Measurements from ENCODE around the gene ARL2. TPM values are rescaled to one million over a fixed set of nuclear protein-coding genes. Genes with fewer than 3 reads are reported as not detected.

Gene ARL2
- polyA plus RNA-seq, 3 donors = 34.3 to 40.4 (median 34.4) TPM

DNA sequence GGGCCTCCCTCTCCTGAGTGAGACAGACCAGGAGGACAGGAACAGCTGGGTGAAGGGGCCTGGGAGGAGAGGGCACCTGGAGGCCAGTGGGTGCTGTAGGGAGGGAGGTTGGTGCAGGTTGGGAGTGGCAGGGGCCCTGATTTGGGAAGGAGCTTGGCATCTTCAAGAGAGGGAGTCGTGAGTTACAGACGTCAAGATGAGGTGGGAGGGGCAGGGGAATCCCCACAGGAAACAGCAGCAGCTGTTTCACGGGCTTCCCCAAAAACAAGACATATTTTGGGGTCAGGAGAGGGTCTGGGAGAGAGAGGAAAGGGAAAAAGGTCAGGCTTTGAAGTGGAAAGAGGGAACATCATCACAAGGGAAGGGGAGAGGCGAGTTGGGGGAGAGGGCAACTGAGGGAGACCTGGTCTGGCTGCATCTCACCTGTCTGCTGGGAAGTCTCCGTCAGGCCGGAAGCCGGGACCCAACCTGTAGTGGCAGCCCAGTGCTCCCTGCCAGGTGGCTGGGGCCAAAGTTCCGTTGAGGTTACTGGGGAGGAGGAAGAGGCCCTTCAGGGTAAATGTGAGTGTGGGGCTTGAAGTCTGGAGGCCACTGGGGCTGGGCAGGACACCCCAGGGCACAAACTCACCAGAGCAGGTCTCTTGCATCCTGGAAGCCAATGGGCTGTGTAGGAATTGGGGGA, 40.0 kb downstream of the ARL2 start:
- Histone ChIP-seq H4K20me1 (ENCODE audit: insufficient read depth, low read length) (no peaks in the 10 kb centered on the region), H3K4me3 (replicated peaks in 1 of 3; ENCODE audit: low read depth in 2 of 3, low read length in 3 of 3) (no peak overlapping the region), H3K4me1 (ENCODE audit: control insufficient read depth in 1 of 2, insufficient read depth in 2 of 2, low read length in 2 of 2) (peaks cover 3 to 9% of the 10 kb centered on the region in 2 donors), H3K9me3 (replicated peaks in 1 of 2; ENCODE audit: control insufficient read depth in 1 of 2, insufficient read depth in 1 of 2, low read length in 2 of 2) (no peaks in the 10 kb centered on the region), H3K27ac (ENCODE audit: low read depth in 1 of 2, low read length in 2 of 2) (no peak overlapping the region), H3K79me2 (ENCODE audit: insufficient read depth, low read length) (no peaks in the 10 kb centered on the region), H3K4me2 (replicated peaks; ENCODE audit: extremely low read depth, low read length, poor library complexity, severe bottlenecking) (no peak overlapping the region), H2AFZ (ENCODE audit: insufficient read depth, low read depth, low read length, poor library complexity, severe bottlenecking) (no peak overlapping the region), H3K9ac (ENCODE audit: insufficient read depth, low read length, poor library complexity, severe bottlenecking) (no peak overlapping the region), H3K27me3 (ENCODE audit: control insufficient read depth in 2 of 2, insufficient read depth in 2 of 2, low read length in 2 of 2) (no peaks in the 10 kb centered on the region), H3K36me3 (replicated peaks in 1 of 2; ENCODE audit: control insufficient read depth in 1 of 2, insufficient read depth in 2 of 2, low read length in 2 of 2) (no peaks in the 10 kb centered on the region)
- Mint-ChIP-seq H3K4me1 (peaks cover 15% of the 10 kb centered on the region), H3K4me3 (no peak overlapping the region), H3K27me3 (ENCODE audit: low read depth in 3 of 3) (peaks cover 3 to 7% (median 5%) of the 10 kb centered on the region in 3 donors), H3K27ac (peak overlapping the region in 3 of 7 donors; percentile 25 to 66 (median 31)), H3K36me3 (no peaks in the 10 kb centered on the region), H3K9me3 (peaks cover 0 to 2% (median 0%) of the 10 kb centered on the region in 7 donors)
- 9% methylated on average over 7 of the region's 8 CpGs for WGBS (ENCODE audit: insufficient coverage)
- TF ChIP-seq CTCF (IDR thresholded peaks at IDR 0.05) = no peak
- peak in 1 of 3 donors; percentile 41 for DNase-seq
- intact Hi-C loops (cut with micrococcal nuclease) = no loop called here

DNA sequence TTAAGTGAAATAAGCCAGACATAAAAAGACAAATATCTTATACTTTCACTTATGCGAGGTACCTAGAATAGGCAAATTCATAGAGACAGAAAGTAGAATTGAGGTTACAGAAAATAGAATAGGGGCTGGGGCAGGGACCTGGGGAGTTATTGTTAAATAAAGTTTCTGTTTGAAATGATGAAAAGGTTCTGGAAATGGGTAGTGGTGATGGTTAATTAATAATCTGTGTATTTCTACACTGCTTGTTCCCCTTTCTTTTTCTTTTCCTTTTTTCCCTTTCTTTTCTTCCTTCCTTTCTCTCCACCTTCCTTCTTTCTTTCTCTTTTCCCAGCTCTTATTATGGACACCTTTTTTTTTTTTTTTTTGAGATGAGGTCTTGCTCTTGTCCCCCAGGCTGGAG, 41.6 kb downstream of the ARL2 start:
- Mint-ChIP-seq H3K4me3 (no peak overlapping the region), H3K27ac (no peak overlapping the region), H3K9me3 (peaks cover 0 to 5% (median 0%) of the 10 kb centered on the region in 7 donors), H3K27me3 (ENCODE audit: low read depth in 3 of 3) (peaks cover 5 to 12% (median 8%) of the 10 kb centered on the region in 3 donors), H3K4me1 (peaks cover 20% of the 10 kb centered on the region), H3K36me3 (no peaks in the 10 kb centered on the region)
- Histone ChIP-seq H3K27me3 (ENCODE audit: control insufficient read depth in 2 of 2, insufficient read depth in 2 of 2, low read length in 2 of 2) (no peaks in the 10 kb centered on the region), H3K4me1 (ENCODE audit: control insufficient read depth in 1 of 2, insufficient read depth in 2 of 2, low read length in 2 of 2) (peaks cover 3 to 9% of the 10 kb centered on the region in 2 donors), H3K79me2 (ENCODE audit: insufficient read depth, low read length) (no peaks in the 10 kb centered on the region), H3K4me2 (replicated peaks; ENCODE audit: extremely low read depth, low read length, poor library complexity, severe bottlenecking) (no peak overlapping the region), H3K9me3 (replicated peaks in 1 of 2; ENCODE audit: control insufficient read depth in 1 of 2, insufficient read depth in 1 of 2, low read length in 2 of 2) (no peaks in the 10 kb centered on the region), H2AFZ (ENCODE audit: insufficient read depth, low read depth, low read length, poor library complexity, severe bottlenecking) (no peak overlapping the region), H3K36me3 (replicated peaks in 1 of 2; ENCODE audit: control insufficient read depth in 1 of 2, insufficient read depth in 2 of 2, low read length in 2 of 2) (no peaks in the 10 kb centered on the region), H3K4me3 (replicated peaks in 1 of 3; ENCODE audit: low read depth in 2 of 3, low read length in 3 of 3) (no peak overlapping the region), H3K27ac (ENCODE audit: low read depth in 1 of 2, low read length in 2 of 2) (no peak overlapping the region), H3K9ac (ENCODE audit: insufficient read depth, low read length, poor library complexity, severe bottlenecking) (no peak overlapping the region), H4K20me1 (ENCODE audit: insufficient read depth, low read length) (no peaks in the 10 kb centered on the region)
- WGBS (ENCODE audit: insufficient coverage) = no CpG with 5 or more reads among the region's 1 CpG
- intact Hi-C loops (cut with micrococcal nuclease) = no loop called here
- no peak for DNase-seq
- no peak for TF ChIP-seq CTCF (IDR thresholded peaks at IDR 0.05)
